Tibial nerve (tissue), 4 donors: ENCODE results near the gene PKP1. TPM values are rescaled to one million over a fixed set of nuclear protein-coding genes. Genes with fewer than 3 reads are reported as not detected.

Source experiments
- DNase-seq, 2 donors: peaks; one replicate each; pipeline ENCODE4 v3.0.0-alpha.2; 2019; ENCODE audit warnings: low spot score in 2 of 2
- H3K27ac ChIP-seq, 4 donors: fragments of 200-600 bp; sonication (generic) in 3 of 4; one replicate each; pipeline ENCODE4 v1.5.1; 2017 to 2019; ENCODE audit warnings: mild to moderate bottlenecking in 1 of 4
- H3K27me3 ChIP-seq, 2 donors: fragments of 200-600 bp; sonication (generic) in 1 of 2; one replicate each; pipeline versions ENCODE4 v1.5.1 to v1.6.0; 2017 to 2019
- H3K36me3 ChIP-seq, 3 donors: fragments of 200-600 bp; sonication (generic); one replicate each; pipeline ENCODE4 v1.5.1; 2018 to 2019
- H3K4me1 ChIP-seq, 4 donors: fragments of 200-600 bp; sonication (generic) in 3 of 4; one replicate each; pipeline ENCODE4 v1.5.1; 2017 to 2019
- H3K4me3 ChIP-seq, 4 donors: fragments of 200-600 bp; sonication (generic) in 3 of 4; one replicate each; pipeline ENCODE4 v1.5.1; 2017 to 2019; ENCODE audit warnings: mild to moderate bottlenecking in 1 of 4, moderate library complexity in 1 of 4
- H3K9me3 ChIP-seq, 4 donors: fragments of 200-600 bp; sonication (generic) in 3 of 4; one replicate each; pipeline ENCODE4 v1.5.1; 2017 to 2019
- CTCF ChIP-seq, 5 experiments: fragments of 200-600 bp in 3 of 5; fragments of 450-650 bp in 2 of 5; sonication (generic) in 3 of 5; IDR thresholded peaks; one replicate each; pipeline ENCODE4 v1.5.1; 2016 to 2019; ENCODE audit warnings: antibody characterized with exemption in 5 of 5, mild to moderate bottlenecking in 3 of 5, moderate library complexity in 2 of 5
- EP300 ChIP-seq, 2 donors: sonication (generic); formaldehyde crosslinking; IDR thresholded peaks; one replicate each; pipeline ENCODE4 v1.6.1; 2017; ENCODE audit warnings: antibody characterized with exemption in 2 of 2, mild to moderate bottlenecking in 1 of 2
- POLR2A ChIP-seq, 2 donors: fragments of 450-650 bp; IDR thresholded peaks; one replicate each; pipeline ENCODE4 v1.6.1; 2017; ENCODE audit warnings: antibody characterized with exemption in 2 of 2, mild to moderate bottlenecking in 2 of 2, moderate library complexity in 2 of 2
- WGBS, 2 donors: methylation state at CpG; one replicate each; pipeline ENCODE4 v1.1.5; 2018; 5-methylcytosine and 5-hydroxymethylcytosine counted together
- total RNA-seq, 4 donors: library from RNA; depleted of rRNA; stranded (reverse); fragments of >200 nt; gene quantifications; one replicate each; pipeline ENCODE4 v1.1.0, GENCODE V29; 2016

The PKP1 gene
- total RNA-seq, 4 donors from 2014 or later: 0.22 to 0.90 (median 0.39) TPM; not detected in 1

DNA sequence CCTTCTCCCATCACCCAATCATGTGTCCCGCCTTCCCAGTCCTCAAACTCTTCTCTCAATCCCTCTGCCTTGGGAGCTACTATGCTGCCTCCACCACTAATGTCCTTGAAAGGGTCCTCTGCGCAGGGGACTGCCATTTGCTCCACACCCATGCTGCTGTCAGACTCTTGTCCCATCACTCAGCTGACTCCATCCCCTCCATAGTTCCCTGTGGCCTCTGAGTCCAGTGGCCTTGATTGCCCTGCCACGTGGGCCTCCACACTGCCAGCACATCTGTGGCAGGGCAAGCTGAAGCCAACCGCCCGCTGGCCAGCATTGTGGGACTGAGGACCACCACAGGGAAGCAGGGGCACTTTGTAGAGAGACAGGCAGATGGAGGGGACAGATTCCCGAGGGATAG is 95.5 kb downstream of the PKP1 start:
- Histone ChIP-seq H3K27ac (no peak overlapping the region), H3K9me3 (no peaks in the 10 kb centered on the region), H3K27me3 (peaks cover 0 to 17% of the 10 kb centered on the region in 2 donors), H3K4me1 (peaks cover 0 to 4% (median 0%) of the 10 kb centered on the region in 4 donors), H3K36me3 (no peaks in the 10 kb centered on the region), H3K4me3 (no peak overlapping the region)
- TF ChIP-seq CTCF (IDR thresholded peaks at IDR 0.05): no peak
- TF ChIP-seq POLR2A (IDR thresholded peaks at IDR 0.05): no peak
- TF ChIP-seq EP300 (IDR thresholded peaks at IDR 0.05): no peak
- DNase-seq: no peak
- WGBS, 2 donors: 75 to 81% methylated on average over 4 to 6 of the region's 6 CpGs

DNA sequence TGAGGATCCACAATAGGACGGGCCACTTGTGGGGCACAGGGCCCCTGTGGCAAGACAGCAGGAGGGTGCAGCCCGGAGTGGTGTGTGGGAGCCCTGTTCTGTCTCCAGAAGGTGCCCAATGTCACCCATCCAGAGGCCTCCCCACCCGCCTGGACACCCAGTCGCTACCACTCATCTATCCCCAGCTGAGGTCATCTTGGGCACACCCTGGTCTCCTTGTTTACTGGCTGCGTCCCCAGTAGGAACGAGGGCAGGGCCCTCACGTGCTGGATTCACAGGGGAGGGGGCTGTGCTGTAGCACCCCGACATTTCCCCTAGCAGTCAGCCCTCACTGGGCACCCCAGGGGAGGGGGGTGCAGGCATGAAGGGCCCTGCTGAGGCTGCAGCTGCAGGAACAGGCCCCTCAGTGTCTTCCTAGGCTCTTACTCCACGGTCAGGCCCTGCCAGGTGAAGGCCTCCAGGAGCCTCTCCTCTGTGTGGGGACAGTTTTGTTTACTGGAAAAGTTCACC is 96.5 kb downstream of the PKP1 start:
- H3K9me3 ChIP-seq: no peaks in the 10 kb centered on the region
- no peak for TF ChIP-seq POLR2A (IDR thresholded peaks at IDR 0.05)
- no peak for TF ChIP-seq CTCF (IDR thresholded peaks at IDR 0.05)
- TF ChIP-seq EP300 (IDR thresholded peaks at IDR 0.05): no peak

GRCh38 chr1:201381130-201381529 is 97.8 kb downstream of the PKP1 start:
- TF ChIP-seq CTCF (IDR thresholded peaks at IDR 0.05): no peak
- no peak for TF ChIP-seq POLR2A (IDR thresholded peaks at IDR 0.05)
- TF ChIP-seq EP300 (IDR thresholded peaks at IDR 0.05): no peak
- DNase-seq: no peak
- no peaks in the 10 kb centered on the region for H3K4me1 ChIP-seq
- H3K27me3 ChIP-seq: peaks cover 0 to 11% of the 10 kb centered on the region in 2 donors
- no peak overlapping the region for H3K4me3 ChIP-seq
- WGBS, 2 donors: 81 to 85% methylated on average over 7 of the region's 7 CpGs
- H3K36me3 ChIP-seq: no peaks in the 10 kb centered on the region
- no peaks in the 10 kb centered on the region for H3K9me3 ChIP-seq
- no peak overlapping the region for H3K27ac ChIP-seq

More for the DNA sequence above, 96.5 kb downstream of the PKP1 start:
- Histone ChIP-seq H3K27ac (no peak overlapping the region), H3K4me3 (no peak overlapping the region), H3K27me3 (peaks cover 0 to 17% of the 10 kb centered on the region in 2 donors), H3K36me3 (no peaks in the 10 kb centered on the region), H3K4me1 (peaks cover 0 to 4% (median 0%) of the 10 kb centered on the region in 4 donors)
- WGBS, 2 donors: 78 to 83% methylated on average over 9 of the region's 9 CpGs
- DNase-seq: no peak

Other genes starting within 250 kb of the PKP1 start
- gene CACNA1S, start 171.1 kb upstream of the PKP1 start, total RNA-seq: not detected
- not detected for gene ASCL5, start 156.3 kb upstream of the PKP1 start, total RNA-seq
- 10 to 100 TPM; 57.9 to 73.9 (median 66.3) TPM for gene TMEM9, start 129.0 kb upstream of the PKP1 start, total RNA-seq
- gene IGFN1, start 92.7 kb upstream of the PKP1 start, total RNA-seq: not detected
- gene TNNT2, start 94.2 kb downstream of the PKP1 start, total RNA-seq: 100 to 1,000 TPM in 1 of 4 donors, 10 to 100 TPM in 1, 1 to 10 TPM in 2; 6.6 to 128 (median 45.7) TPM
- gene LAD1, start 115.8 kb downstream of the PKP1 start, total RNA-seq: not detected
- gene TNNI1, start 138.2 kb downstream of the PKP1 start, total RNA-seq: 1 to 10 TPM in 1 of 4 donors, under 1 TPM in 1, not detected in 2; under 0.01 to 3.5 TPM
- 100 to 1,000 TPM; 243 to 301 (median 271) TPM for gene PHLDA3, start 185.7 kb downstream of the PKP1 start, total RNA-seq
- gene CSRP1, start 223.6 kb downstream of the PKP1 start, total RNA-seq: 1,000 to 10,000 TPM in 3 of 4 donors, 100 to 1,000 TPM in 1; 548 to 1,751 (median 1,444) TPM